HFF-Myc (cell line): ENCODE measurements around the gene PTCH1.

Experiments used
- DNase-seq: peaks from one replicate; pipeline ENCODE4 v3.0.0-alpha.2; 2011; ENCODE audit warnings: low read depth; ENCODE audit errors: extremely low read depth
- H3K4me3 ChIP-seq: replicated peaks from 2 replicates; pipeline ENCODE4 v1.5.1; 2011; ENCODE audit warnings: low read depth, mild to moderate bottlenecking, control low read depth, low read length
- TF ChIP-seq, protein P1 (sequence below): IDR thresholded peaks from 2 replicates; pipeline ENCODE4 v1.5.1; 2012; ENCODE audit warnings: mild to moderate bottlenecking, low read depth, low read length, control low read depth; ENCODE audit errors: missing control alignments

PTCH1 gene

DNA sequence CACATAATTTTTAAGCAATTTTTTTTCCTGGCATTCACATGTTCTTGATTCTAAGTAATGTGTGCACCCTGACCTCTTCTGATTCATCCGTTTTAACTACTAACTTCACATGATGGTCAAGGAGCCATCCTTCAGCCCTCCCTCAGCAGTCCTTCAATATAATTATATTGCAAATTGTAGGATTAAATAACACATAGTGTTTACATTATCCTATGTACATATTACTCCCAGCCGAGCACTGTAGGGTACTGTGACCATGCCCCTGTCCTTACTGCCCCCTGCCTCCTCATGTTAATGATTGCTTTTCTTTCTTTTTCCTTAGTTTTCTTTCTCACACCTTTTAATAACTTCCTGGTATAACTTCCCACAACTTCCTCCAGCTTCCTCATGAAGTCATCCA, 103.0 kb downstream of the PTCH1 start:
- TF ChIP-seq, protein P1, sequence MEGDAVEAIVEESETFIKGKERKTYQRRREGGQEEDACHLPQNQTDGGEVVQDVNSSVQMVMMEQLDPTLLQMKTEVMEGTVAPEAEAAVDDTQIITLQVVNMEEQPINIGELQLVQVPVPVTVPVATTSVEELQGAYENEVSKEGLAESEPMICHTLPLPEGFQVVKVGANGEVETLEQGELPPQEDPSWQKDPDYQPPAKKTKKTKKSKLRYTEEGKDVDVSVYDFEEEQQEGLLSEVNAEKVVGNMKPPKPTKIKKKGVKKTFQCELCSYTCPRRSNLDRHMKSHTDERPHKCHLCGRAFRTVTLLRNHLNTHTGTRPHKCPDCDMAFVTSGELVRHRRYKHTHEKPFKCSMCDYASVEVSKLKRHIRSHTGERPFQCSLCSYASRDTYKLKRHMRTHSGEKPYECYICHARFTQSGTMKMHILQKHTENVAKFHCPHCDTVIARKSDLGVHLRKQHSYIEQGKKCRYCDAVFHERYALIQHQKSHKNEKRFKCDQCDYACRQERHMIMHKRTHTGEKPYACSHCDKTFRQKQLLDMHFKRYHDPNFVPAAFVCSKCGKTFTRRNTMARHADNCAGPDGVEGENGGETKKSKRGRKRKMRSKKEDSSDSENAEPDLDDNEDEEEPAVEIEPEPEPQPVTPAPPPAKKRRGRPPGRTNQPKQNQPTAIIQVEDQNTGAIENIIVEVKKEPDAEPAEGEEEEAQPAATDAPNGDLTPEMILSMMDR: no peak
- no peak for DNase-seq
- H3K4me3 ChIP-seq: no peak overlapping the region

DNA sequence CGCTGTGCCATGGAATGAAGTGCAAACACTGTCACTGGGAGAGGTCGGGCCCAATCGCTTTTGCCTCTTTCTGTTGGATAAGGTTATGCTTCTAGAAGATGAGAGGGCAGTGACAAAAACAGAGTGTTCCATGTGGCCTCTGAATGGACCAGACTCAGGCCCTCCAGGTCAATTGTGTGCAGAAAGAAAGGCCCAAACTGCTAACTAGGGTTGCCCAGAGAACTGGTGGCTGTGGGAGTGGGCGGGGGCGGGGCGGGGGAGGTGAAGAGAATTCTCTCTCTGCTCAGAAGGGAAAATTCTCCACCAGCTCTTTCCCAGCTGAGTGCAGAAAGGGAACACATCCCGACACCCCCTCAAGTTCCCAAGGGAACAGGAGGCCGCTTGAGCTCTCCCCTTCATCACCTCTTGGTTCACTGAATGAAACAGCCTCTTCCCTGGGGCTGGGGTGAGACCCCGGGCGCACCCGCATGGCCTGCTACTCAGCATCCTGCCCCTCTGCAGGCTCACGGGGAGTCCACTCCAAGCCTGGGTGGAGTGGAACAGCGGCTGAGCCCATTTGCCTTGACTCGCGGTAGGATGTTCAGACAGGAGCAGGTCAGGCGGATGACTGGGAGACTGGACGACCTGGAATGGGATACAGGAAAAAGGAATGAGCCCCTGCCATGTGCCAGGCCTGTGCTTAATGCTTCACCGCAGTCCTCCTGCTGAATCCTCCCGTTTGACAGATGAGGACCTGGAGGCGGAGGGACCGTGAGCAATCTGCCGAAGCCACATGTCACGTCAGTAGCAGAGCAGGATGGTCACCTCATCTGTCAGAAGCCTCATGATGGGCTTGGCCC, 105.5 kb downstream of the PTCH1 start:
- no peak overlapping the region for H3K4me3 ChIP-seq
- no peak for DNase-seq
- TF ChIP-seq, protein P1: no peak

DNA sequence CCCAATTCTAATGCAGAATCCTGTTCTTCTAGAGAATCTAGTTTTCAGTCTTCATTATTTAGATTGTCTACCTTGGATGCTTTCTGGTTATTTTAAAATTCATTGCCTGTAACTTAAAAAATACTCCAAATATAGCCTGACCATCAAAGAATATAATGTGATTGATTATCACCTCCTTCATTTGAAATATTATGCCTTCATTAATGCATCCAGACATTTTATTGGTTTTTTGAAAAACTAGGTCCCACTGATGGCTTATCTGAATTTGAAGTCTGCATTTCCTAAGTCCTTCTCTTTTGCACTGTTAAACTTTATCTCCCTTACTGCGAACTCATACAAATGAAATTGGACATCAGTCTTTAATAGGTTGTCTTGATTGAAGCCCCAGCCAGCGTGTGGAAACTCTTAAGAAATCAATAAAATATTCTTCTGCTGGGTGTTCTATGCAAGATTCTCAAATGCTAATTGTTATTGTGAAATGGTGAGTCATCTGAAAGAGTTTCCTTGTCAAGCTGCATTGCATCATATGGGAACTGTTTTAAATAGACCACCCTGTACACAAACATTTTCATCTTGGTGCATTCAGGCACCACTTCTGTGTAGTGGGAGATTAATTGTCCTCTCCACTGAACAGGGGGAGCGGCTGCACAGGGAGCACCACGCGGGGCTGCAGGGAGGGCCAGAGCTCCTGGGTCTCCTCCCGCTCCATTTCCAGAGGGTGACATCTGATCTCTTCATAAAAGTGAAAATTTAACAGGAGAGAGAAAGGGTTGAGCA, 106.9 kb downstream of the PTCH1 start:
- no peak overlapping the region for H3K4me3 ChIP-seq
- DNase-seq: peak; percentile 31
- TF ChIP-seq, protein P1: no peak

DNA sequence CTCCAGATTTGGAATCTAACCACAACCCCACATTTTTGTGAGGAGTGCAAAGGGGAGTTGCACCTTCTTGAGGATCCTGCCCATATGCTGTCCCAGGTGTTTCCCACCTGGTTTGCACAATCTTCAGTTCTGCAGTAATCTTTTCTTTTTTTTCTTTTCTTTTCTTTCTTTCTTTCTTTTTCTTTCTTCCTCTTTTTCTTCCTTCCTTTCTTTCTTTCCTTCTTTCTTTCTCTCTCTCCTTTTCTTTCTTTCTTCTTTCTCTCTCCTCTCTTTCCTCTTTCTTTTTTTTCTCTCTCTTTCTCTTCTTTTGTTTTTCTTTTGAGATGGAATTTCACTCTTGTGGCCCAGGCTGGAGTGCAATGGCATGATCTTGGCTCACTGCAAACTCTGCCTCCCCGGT, 109.2 kb downstream of the PTCH1 start:
- TF ChIP-seq, protein P1: no peak
- H3K4me3 ChIP-seq: no peak overlapping the region
- no peak for DNase-seq

DNA sequence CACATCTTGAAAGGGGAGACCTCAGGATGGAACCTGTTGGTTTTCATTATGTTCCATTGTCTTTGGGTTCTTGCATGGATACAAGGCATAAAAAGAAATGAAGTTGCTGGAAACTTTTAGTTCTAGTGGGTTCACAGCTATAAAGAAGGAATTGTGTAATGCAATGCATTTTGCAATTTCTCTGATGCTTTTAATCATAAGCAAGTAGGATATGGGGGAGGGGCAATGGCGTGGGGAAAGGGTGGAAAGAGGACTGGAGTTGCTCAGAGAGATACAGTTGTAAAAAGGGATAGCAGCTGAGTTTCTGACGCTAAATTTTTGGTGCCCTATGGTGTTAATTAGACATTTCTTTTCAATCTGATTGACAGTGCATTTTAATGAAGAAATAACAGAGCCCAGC, 110.7 kb downstream of the PTCH1 start:
- TF ChIP-seq, protein P1: no peak
- no peak overlapping the region for H3K4me3 ChIP-seq
- DNase-seq: no peak

DNA sequence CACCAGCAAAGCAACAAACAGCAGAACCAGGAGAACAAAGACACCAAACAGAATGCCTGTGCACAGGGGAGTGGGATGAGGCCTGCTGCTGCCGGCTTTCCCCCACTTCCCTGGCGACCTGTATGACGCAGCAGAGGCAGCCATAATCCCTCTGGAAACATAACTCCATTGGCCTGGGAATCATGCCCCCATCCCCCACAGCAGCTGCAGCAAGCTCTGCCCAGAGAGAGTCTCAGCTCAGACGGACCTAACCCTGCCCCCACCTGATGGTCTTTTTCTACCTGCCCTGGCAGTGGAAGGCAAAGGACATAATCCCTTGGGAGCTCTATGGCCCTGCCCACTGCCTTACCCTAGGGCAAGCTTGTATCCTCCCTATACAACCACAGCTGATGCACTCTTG, 117.5 kb downstream of the PTCH1 start:
- no peak for DNase-seq
- TF ChIP-seq, protein P1: no peak
- no peak overlapping the region for H3K4me3 ChIP-seq
